Loucy (cell line): Measurements from ENCODE around the gene PIGR.

Experiments
- H2AFZ ChIP-seq: fragments of 200-600 bp; sonication (generic); 2 replicates; pipeline ENCODE4 v1.6.0; 2016; ENCODE audit warnings: antibody characterized with exemption, mild to moderate bottlenecking, low read length, moderate library complexity
- H3F3A ChIP-seq: fragments of 200-600 bp; 2 replicates; pipeline ENCODE4 v1.6.0; 2016; ENCODE audit warnings: antibody characterized with exemption, low read depth, mild to moderate bottlenecking
- H3K27me3 ChIP-seq: fragments of 200-600 bp; sonication (generic); 2 replicates; pipeline ENCODE4 v1.6.1; 2014; ENCODE audit warnings: low read length, mild to moderate bottlenecking; ENCODE audit not compliant: insufficient read depth, poor library complexity, severe bottlenecking
- H3K36me3 ChIP-seq: fragments of 200-600 bp; sonication (generic); 2 replicates; pipeline ENCODE4 v1.6.1; 2016; ENCODE audit warnings: low read length; ENCODE audit not compliant: insufficient read depth
- H3K4me1 ChIP-seq: fragments of 200-600 bp; sonication (generic); 2 replicates; pipeline ENCODE4 v1.5.1; 2014; ENCODE audit warnings: low read length, mild to moderate bottlenecking; ENCODE audit not compliant: insufficient read depth, poor library complexity, severe bottlenecking
- H3K4me2 ChIP-seq: fragments of 200-600 bp; sonication (generic); 2 replicates; pipeline ENCODE4 v1.6.0; 2014; ENCODE audit warnings: antibody characterized with exemption, low read length, low read depth, mild to moderate bottlenecking; ENCODE audit not compliant: poor library complexity, severe bottlenecking
- H3K4me3 ChIP-seq: fragments of 200-600 bp; sonication (generic); 2 replicates; pipeline ENCODE4 v1.5.1; 2014; ENCODE audit warnings: low read length, mild to moderate bottlenecking, mixed read lengths; ENCODE audit not compliant: poor library complexity, severe bottlenecking
- H3K79me2 ChIP-seq: fragments of 200-600 bp; sonication (generic); 2 replicates; pipeline ENCODE4 v1.6.1; 2014; ENCODE audit warnings: low read length; ENCODE audit not compliant: insufficient read depth
- H3K9ac ChIP-seq: fragments of 200-600 bp; sonication (generic); 2 replicates; pipeline ENCODE4 v1.6.0; 2014; ENCODE audit warnings: mild to moderate bottlenecking, low read depth, low read length, moderate library complexity; ENCODE audit not compliant: poor library complexity, severe bottlenecking
- H3K9me2 ChIP-seq: fragments of 200-600 bp; sonication (generic); replicated peaks from 2 replicates; pipeline ENCODE4 v1.6.1; 2016; ENCODE audit warnings: low read depth, low read length, mixed read lengths
- H3K9me3 ChIP-seq: fragments of 200-600 bp; sonication (generic); 2 replicates; pipeline ENCODE4 v1.6.1; 2014; ENCODE audit warnings: mild to moderate bottlenecking, antibody characterized with exemption, low read length, low read depth; ENCODE audit not compliant: insufficient read depth
- H4K20me1 ChIP-seq: fragments of 200-600 bp; sonication (generic); 2 replicates; pipeline ENCODE4 v1.6.0; 2014; ENCODE audit warnings: antibody characterized with exemption, low read length, mild to moderate bottlenecking; ENCODE audit not compliant: insufficient read depth, poor library complexity, severe bottlenecking
- EZH2phosphoT487 ChIP-seq: fragments of 200-600 bp; IDR thresholded peaks from 2 replicates; pipeline ENCODE4 v1.6.1; 2018; ENCODE audit warnings: antibody characterized with exemption, mild to moderate bottlenecking, moderate library complexity, borderline replicate concordance
- TF ChIP-seq, protein P1 (sequence below): fragments of 200-600 bp; sonication (generic); conservative IDR thresholded peaks from 2 replicates; pipeline ENCODE4 v1.5.1; 2014; ENCODE audit warnings: mild to moderate bottlenecking, antibody characterized with exemption, low read length

The PIGR gene

DNA sequence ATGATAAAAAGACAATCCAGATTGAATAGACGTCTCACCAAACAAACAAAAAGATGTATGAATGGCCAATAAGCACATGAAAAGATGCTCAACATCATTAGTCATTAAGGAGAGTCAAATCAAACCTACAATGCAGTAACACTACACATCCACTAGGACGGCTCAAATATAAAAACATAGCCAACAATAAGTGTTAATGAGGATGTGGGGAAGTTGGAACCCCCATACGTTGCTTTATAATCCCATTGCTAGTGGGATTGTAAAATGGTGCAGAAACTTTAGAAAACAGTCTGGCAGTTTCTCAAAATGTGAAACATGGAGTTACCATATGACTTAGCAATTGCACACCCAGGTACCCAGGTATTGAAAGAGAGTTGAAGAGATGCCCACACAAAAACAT, 63.7 kb downstream of the PIGR start:
- no peaks in the 10 kb centered on the region for H3K4me1 ChIP-seq
- no peaks in the 10 kb centered on the region for H3F3A ChIP-seq
- H3K9ac ChIP-seq, result no peak overlapping the region
- no peak overlapping the region for H3K4me3 ChIP-seq
- no peaks in the 10 kb centered on the region for H3K9me2 ChIP-seq
- no peak overlapping the region for H3K4me2 ChIP-seq
- H3K9me3 ChIP-seq, result peaks cover 17% of the 10 kb centered on the region; the same call in 1 of the 2 replicates
- H2AFZ ChIP-seq, result no peak overlapping the region
- H3K27me3 ChIP-seq, result peaks cover 5% of the 10 kb centered on the region
- no peaks in the 10 kb centered on the region for H3K79me2 ChIP-seq
- TF ChIP-seq, protein P1, sequence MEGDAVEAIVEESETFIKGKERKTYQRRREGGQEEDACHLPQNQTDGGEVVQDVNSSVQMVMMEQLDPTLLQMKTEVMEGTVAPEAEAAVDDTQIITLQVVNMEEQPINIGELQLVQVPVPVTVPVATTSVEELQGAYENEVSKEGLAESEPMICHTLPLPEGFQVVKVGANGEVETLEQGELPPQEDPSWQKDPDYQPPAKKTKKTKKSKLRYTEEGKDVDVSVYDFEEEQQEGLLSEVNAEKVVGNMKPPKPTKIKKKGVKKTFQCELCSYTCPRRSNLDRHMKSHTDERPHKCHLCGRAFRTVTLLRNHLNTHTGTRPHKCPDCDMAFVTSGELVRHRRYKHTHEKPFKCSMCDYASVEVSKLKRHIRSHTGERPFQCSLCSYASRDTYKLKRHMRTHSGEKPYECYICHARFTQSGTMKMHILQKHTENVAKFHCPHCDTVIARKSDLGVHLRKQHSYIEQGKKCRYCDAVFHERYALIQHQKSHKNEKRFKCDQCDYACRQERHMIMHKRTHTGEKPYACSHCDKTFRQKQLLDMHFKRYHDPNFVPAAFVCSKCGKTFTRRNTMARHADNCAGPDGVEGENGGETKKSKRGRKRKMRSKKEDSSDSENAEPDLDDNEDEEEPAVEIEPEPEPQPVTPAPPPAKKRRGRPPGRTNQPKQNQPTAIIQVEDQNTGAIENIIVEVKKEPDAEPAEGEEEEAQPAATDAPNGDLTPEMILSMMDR, result peak; percentile 48
- TF ChIP-seq EZH2phosphoT487, result no peak
- no peaks in the 10 kb centered on the region for H3K36me3 ChIP-seq
- no peaks in the 10 kb centered on the region for H4K20me1 ChIP-seq

DNA sequence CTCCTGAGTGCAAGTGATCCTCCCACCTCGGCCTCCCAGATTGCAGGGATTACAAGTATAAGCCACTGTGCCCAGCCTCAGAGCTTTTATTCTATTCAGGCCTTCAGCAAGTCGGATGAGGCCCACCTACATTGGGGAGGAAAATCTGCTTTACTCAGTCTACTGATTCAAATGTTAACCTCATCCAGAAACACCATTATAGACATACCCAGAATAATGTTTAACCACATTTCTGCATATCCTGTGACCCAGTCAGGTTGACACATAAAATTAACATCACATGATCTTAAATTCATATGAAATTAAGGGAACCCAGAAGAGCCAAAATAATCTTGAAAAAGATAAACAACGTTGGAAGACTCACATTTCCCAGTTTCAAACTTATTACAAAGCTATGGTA, 66.0 kb downstream of the PIGR start:
- peaks cover 5% of the 10 kb centered on the region for H3K27me3 ChIP-seq
- no peak overlapping the region for H3K9ac ChIP-seq
- no peaks in the 10 kb centered on the region for H4K20me1 ChIP-seq
- H3K79me2 ChIP-seq, result no peaks in the 10 kb centered on the region
- no peak overlapping the region for H2AFZ ChIP-seq
- H3K9me2 ChIP-seq, result no peaks in the 10 kb centered on the region
- no peaks in the 10 kb centered on the region for H3K36me3 ChIP-seq
- no peaks in the 10 kb centered on the region for H3F3A ChIP-seq
- H3K4me1 ChIP-seq, result no peaks in the 10 kb centered on the region
- TF ChIP-seq, protein P1, result no peak
- TF ChIP-seq EZH2phosphoT487, result no peak
- no peak overlapping the region for H3K4me3 ChIP-seq
- peaks cover 25% of the 10 kb centered on the region; the same call in 1 of the 2 replicates for H3K9me3 ChIP-seq
- no peak overlapping the region for H3K4me2 ChIP-seq
